HG03139 (cell line): ENCODE measurements around the gene PLCL2.

ENCODE experiments used
- ATAC-seq: cut with Tn5 transposase; IDR thresholded peaks from one replicate; pipeline ENCODE4 v1.9.1; 2021; ENCODE audit not compliant: unreplicated experiment

Gene PLCL2

GRCh38 chr3:16865335-16865734, 19.4 kb upstream of the PLCL2 start:
- no peak for ATAC-seq

- ATAC-seq: no peak
Measured at GRCh38 chr3:16866571-16866970, 18.2 kb upstream of the PLCL2 start.

- no peak for ATAC-seq
Measured at GRCh38 chr3:16868513-16868912, 16.2 kb upstream of the PLCL2 start.

- no peak for ATAC-seq
Measured at GRCh38 chr3:16869261-16870005, 15.3 kb upstream of the PLCL2 start.

GRCh38 chr3:16871915-16872842, 12.6 kb upstream of the PLCL2 start:
- no peak for ATAC-seq

- ATAC-seq: no peak
Measured at GRCh38 chr3:16873872-16874271, 10.9 kb upstream of the PLCL2 start.

- ATAC-seq: no peak
Measured at GRCh38 chr3:16875876-16876550, 8.7 kb upstream of the PLCL2 start.

- ATAC-seq: no peak
Measured at GRCh38 chr3:16877505-16877904, 7.2 kb upstream of the PLCL2 start.

GRCh38 chr3:16877911-16878310, 6.8 kb upstream of the PLCL2 start:
- ATAC-seq: no peak

- no peak for ATAC-seq
Measured at GRCh38 chr3:16881896-16882630, 2.7 kb upstream of the PLCL2 start.

GRCh38 chr3:16883057-16883722, 1.6 kb upstream of the PLCL2 start:
- ATAC-seq: no peak

- no peak for ATAC-seq
Measured at GRCh38 chr3:16883723-16884083, 1.1 kb upstream of the PLCL2 start.

- ATAC-seq: peak; percentile 45
Measured at GRCh38 chr3:16884084-16884747, 539 bp upstream of the PLCL2 start.

- peak; percentile 18 for ATAC-seq
Measured at GRCh38 chr3:16885593-16886302, 993 bp downstream of the PLCL2 start.

- ATAC-seq: no peak
Measured at GRCh38 chr3:16886303-16886683, 1.5 kb downstream of the PLCL2 start.

- ATAC-seq: no peak
Measured at GRCh38 chr3:16887130-16887529, 2.4 kb downstream of the PLCL2 start.

- no peak for ATAC-seq
Measured at GRCh38 chr3:16888356-16888755, 3.6 kb downstream of the PLCL2 start.

GRCh38 chr3:16888785-16889607, 4.2 kb downstream of the PLCL2 start:
- ATAC-seq: peak; percentile 43
